ENCODE results near the gene ARID5B. TPM values are rescaled to one million over a fixed set of nuclear protein-coding genes. Genes with fewer than 3 reads are reported as not detected.

ARID5B gene
- total RNA-seq, 1 donor from 2014 or later = 13.7 TPM

DNA sequence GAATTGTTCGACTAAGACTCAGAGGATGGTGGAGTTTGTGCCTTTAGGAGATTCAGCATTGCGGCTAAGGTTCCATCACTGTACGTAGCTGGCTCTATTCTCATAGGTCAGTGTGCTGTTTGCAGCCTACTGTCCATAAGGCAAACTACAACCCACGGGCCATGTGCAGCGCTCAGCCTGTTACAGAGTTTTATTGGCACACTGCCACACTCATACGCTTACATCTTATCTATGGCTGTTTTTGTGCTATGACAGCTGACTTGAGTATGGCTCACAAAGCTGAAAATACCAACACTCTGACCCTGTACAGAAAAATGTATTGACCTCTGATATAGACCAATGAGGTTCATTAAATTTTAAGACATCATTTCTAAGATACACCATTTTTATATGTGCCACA, 114.5 kb downstream of the ARID5B start:
- DNase-seq = no peak
- H3K9me3 ChIP-seq (replicated peaks) = no peaks in the 10 kb centered on the region
- no peaks in the 10 kb centered on the region for H3K27me3 ChIP-seq (ENCODE audit: low read depth)
- no peaks in the 10 kb centered on the region for H3K36me3 ChIP-seq
- intact Hi-C loops (cut with micrococcal nuclease) = no loop called here
- peak overlapping the region; percentile 41 for H3K27ac ChIP-seq (replicated peaks)
- no peak overlapping the region for H3K4me3 ChIP-seq
- H3K4me1 ChIP-seq = peaks cover 49% of the 10 kb centered on the region
- TF ChIP-seq, protein P1, sequence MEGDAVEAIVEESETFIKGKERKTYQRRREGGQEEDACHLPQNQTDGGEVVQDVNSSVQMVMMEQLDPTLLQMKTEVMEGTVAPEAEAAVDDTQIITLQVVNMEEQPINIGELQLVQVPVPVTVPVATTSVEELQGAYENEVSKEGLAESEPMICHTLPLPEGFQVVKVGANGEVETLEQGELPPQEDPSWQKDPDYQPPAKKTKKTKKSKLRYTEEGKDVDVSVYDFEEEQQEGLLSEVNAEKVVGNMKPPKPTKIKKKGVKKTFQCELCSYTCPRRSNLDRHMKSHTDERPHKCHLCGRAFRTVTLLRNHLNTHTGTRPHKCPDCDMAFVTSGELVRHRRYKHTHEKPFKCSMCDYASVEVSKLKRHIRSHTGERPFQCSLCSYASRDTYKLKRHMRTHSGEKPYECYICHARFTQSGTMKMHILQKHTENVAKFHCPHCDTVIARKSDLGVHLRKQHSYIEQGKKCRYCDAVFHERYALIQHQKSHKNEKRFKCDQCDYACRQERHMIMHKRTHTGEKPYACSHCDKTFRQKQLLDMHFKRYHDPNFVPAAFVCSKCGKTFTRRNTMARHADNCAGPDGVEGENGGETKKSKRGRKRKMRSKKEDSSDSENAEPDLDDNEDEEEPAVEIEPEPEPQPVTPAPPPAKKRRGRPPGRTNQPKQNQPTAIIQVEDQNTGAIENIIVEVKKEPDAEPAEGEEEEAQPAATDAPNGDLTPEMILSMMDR (IDR thresholded peaks at IDR 0.05; ENCODE audit: borderline replicate concordance) = no peak

DNA sequence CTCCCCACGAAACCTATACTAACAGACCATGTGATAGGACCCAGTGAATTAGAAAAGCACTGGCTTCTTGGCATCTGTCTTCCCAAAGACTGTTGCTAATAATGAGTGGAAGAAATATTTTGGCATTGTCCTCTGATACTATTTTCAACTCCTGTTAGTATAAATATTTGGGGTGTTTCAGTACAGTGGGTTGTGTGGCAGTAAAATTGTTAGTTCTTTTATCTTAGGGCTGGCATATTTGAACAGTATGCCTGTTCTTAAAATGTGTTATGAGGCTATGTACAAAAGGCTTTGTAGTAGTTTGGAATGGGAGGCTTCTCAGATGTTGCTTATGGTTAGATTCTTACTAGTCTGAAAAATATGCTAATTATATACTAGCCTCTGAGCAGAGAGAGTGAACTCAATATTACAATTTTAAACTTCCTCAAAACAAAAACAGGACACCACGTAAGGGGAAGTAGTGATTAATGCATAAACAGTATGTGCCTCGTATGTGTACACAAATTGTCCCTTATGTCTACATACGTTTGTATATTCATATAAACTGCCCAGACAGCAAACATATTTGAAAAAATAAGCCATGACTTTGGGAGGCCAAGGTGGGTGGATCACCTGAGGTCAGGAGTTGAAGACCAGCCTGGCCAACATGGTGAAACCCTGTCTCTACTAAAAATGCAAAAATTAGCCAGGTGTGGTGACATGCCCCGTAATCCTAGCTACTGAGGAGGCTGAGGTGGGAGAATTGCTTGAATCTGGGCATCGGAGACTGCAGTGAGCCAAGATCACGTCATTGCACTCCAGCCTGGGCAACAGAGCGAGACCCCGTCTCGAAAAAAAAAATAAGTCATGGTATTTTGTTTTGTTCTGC, 115.4 kb downstream of the ARID5B start:
- no peak for DNase-seq
- H3K27ac ChIP-seq (replicated peaks) = peak overlapping the region; percentile 41
- H3K4me3 ChIP-seq = no peak overlapping the region
- no peaks in the 10 kb centered on the region for H3K36me3 ChIP-seq
- TF ChIP-seq, protein P1 (IDR thresholded peaks at IDR 0.05; ENCODE audit: borderline replicate concordance) = no peak
- intact Hi-C loops (cut with micrococcal nuclease) = no loop called here
- H3K27me3 ChIP-seq (ENCODE audit: low read depth) = no peaks in the 10 kb centered on the region
- H3K4me1 ChIP-seq = peaks cover 50% of the 10 kb centered on the region
- H3K9me3 ChIP-seq (replicated peaks) = no peaks in the 10 kb centered on the region

DNA sequence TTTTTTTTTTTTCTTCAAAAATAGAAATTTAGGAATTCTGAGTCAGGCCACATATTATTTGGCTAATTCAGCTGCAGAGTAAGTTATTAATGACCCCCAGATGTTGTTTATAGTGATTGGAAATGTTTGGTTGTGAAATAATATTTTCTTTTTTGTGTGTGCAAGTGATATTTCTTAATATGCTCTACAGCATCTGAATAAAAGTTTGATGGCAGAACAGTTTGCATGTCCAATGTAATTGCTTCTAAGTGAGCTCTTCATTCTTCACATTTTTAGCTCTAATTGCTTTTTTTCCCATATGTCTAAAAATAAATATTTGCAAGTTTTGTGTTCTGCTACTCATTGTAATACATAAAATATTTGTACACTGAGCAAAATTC, 116.0 kb downstream of the ARID5B start:
- TF ChIP-seq, protein P1 (IDR thresholded peaks at IDR 0.05; ENCODE audit: borderline replicate concordance) = no peak
- Histone ChIP-seq H3K9me3 (replicated peaks) (no peaks in the 10 kb centered on the region), H3K36me3 (no peaks in the 10 kb centered on the region), H3K4me3 (no peak overlapping the region), H3K27ac (replicated peaks) (no peak overlapping the region), H3K27me3 (ENCODE audit: low read depth) (no peaks in the 10 kb centered on the region), H3K4me1 (peaks cover 55% of the 10 kb centered on the region)
- intact Hi-C loops (cut with micrococcal nuclease) = no loop called here
- DNase-seq = no peak

DNA sequence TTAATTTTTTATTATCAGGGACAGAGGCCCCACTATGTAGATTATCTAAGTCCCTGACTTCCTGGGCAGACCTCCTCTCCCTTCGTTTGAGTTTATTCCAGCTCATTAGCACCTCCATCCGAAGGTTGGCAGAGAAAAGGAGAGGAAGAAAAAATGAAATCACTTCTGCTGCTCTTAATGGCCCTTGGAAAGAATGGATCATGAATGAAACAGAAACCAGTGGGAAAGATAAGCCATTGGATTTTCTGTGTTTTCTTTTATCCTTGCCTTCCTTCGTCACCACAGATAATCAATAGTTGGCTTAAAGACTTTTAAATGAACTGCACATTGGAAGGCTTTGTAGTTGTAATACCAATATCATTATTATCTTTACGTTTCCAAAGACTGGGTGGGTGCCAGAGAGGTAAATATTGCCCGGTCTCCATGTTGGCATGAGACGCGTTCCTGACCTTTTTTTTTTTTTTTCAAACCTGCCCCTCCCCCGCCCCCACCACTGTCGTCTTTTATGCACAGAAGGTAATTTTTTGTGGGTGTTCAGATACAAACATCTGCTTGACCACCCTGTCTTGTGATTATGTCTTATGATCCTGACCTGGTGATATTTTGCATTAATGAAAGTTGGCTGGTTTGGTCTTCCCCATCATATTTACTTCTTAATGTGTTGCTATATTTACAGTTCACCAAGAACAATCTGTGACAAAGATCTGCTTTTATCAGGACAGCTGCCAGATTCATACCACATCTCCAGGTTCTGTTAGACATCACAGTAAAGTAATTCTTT, 116.8 kb downstream of the ARID5B start:
- no peak for DNase-seq
- Histone ChIP-seq H3K9me3 (replicated peaks) (no peaks in the 10 kb centered on the region), H3K4me3 (no peak overlapping the region), H3K27ac (replicated peaks) (peak overlapping the region; percentile 76), H3K36me3 (no peaks in the 10 kb centered on the region), H3K4me1 (peaks cover 57% of the 10 kb centered on the region), H3K27me3 (ENCODE audit: low read depth) (no peaks in the 10 kb centered on the region)
- intact Hi-C loops (cut with micrococcal nuclease) = no loop called here
- TF ChIP-seq, protein P1 (IDR thresholded peaks at IDR 0.05; ENCODE audit: borderline replicate concordance) = no peak

DNA sequence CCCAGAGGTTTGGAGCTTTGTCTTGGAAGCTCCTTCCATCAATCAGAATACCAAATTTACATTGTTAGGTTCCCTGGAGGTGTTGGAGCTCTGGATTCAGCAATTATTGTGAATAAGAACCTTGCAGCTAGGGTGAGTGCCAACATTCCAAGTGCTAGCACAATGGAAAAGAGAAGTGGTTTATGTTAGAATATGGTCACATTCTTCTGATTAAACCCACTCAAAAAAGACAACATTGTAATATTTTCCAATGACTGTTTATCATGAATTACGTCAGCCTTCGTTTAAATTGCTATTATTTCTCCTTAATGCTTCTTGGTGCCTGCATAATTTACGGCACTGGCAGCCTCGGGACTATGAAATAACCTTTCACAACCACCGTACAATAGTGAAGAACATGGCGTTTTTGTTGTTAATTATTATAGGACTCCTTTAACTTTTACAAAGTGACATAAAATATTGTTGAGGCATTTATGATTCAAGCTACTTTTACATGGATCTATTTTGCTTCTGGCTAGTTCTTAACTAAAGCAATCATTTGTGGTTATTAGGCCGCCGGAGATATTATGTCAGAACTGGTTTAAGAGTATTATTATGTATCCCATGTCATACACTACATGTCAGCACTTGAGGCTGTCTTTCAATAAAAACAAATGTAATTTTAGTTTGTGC, 117.7 kb downstream of the ARID5B start:
- TF ChIP-seq, protein P1 (IDR thresholded peaks at IDR 0.05; ENCODE audit: borderline replicate concordance) = no peak
- Histone ChIP-seq H3K27me3 (ENCODE audit: low read depth) (no peaks in the 10 kb centered on the region), H3K9me3 (replicated peaks) (no peaks in the 10 kb centered on the region), H3K36me3 (no peaks in the 10 kb centered on the region), H3K4me3 (no peak overlapping the region), H3K27ac (replicated peaks) (peak overlapping the region; percentile 76), H3K4me1 (peaks cover 57% of the 10 kb centered on the region)
- intact Hi-C loops (cut with micrococcal nuclease) = no loop called here
- no peak for DNase-seq

Data from left ventricle myocardium inferior (tissue), 1 donor.